ENCODE results near the gene BEND5.

Gene BEND5

DNA sequence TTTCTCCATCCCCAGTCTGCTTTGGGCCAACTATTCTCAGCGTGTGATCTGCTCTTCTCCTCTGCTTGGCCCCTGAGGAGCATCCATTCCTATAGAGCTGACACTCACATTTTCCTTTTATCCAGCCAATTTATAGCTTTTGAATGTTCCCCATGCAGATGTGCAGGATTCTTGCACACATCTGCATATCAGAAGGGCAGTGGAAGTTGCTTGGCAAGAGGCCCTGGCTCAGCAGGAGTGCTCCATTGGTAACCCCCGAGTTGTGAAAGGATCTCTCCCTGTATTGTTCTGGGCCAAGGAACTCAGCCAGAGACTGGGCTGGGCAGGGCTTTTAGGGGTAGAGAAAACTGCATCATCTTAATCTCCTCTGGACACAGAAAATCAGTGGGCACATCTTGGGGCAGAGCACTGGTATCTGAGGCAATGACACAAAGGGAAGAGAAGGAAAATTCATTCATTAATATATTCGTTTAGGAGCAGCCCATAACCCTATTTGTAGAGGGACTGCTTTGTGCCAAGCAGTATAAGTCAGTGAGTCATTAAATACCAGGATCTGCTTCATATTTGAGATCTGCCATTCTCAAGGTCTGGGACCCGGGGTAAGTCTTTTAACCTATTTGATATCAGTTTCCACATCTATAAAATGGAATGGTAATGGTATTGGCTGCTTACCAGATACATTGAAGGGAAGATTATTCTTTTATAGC lies 31.0 kb upstream of the BEND5 start:
- H3K27me3 ChIP-seq (ENCODE audit: insufficient read depth, insufficient read length): no peaks in the 10 kb centered on the region

DNA sequence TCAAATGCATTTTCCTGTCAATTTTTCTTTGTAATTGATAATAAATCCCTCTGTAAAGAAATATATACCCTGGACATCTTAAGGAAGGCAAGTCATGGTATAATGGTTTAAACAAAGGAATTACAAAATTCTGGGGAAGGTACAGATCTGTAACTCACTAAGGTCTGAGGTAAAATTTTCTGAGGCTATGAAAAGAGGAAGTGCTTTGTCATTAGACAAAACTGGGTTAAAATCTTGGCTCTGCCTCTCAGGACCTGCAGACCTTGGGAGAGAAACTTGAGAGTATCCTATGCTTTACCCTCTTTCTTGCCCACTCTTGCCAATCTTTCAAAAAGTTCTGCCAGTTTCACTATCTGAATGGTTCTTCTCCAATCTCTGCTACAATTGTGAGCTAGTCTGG lies 26.8 kb upstream of the BEND5 start:
- no peaks in the 10 kb centered on the region for H3K36me3 ChIP-seq (ENCODE audit: insufficient read depth, insufficient read length, low read length)
- no peak overlapping the region for H3K4me3 ChIP-seq (ENCODE audit: insufficient read length, low read depth)
- H3K9me3 ChIP-seq (ENCODE audit: insufficient read depth, low read length): no peaks in the 10 kb centered on the region
- TF ChIP-seq ZNF274 (IDR thresholded peaks at IDR 0.05; ENCODE audit: low read depth, low read length) (no peak), SUZ12 (IDR thresholded peaks at IDR 0.05; ENCODE audit: extremely low read depth, insufficient read depth, insufficient read length) (no peak), YY1 (IDR thresholded peaks at IDR 0.05; ENCODE audit: insufficient read depth, insufficient read length) (no peak)
- no peaks in the 10 kb centered on the region for H3K27me3 ChIP-seq (ENCODE audit: insufficient read depth, insufficient read length)
- DNase-seq (ENCODE audit: low read depth, low spot score): no peak
- H3K9ac ChIP-seq (ENCODE audit: insufficient read length, low read depth): no peak overlapping the region
- H3K4me1 ChIP-seq (ENCODE audit: insufficient read depth, insufficient read length): peaks cover 2% of the 10 kb centered on the region

More for the DNA sequence above, 31.0 kb upstream of the BEND5 start:
- no peak for TF ChIP-seq SUZ12 (IDR thresholded peaks at IDR 0.05; ENCODE audit: extremely low read depth, insufficient read depth, insufficient read length)
- TF ChIP-seq ZNF274 (IDR thresholded peaks at IDR 0.05; ENCODE audit: low read depth, low read length): no peak
- TF ChIP-seq YY1 (IDR thresholded peaks at IDR 0.05; ENCODE audit: insufficient read depth, insufficient read length): no peak
- no peak for DNase-seq (ENCODE audit: low read depth, low spot score)
- Histone ChIP-seq H3K4me3 (ENCODE audit: insufficient read length, low read depth) (no peak overlapping the region), H3K36me3 (ENCODE audit: insufficient read depth, insufficient read length, low read length) (no peaks in the 10 kb centered on the region), H3K9me3 (ENCODE audit: insufficient read depth, low read length) (no peaks in the 10 kb centered on the region), H3K9ac (ENCODE audit: insufficient read length, low read depth) (no peak overlapping the region), H3K4me1 (ENCODE audit: insufficient read depth, insufficient read length) (peaks cover 2% of the 10 kb centered on the region)

DNA sequence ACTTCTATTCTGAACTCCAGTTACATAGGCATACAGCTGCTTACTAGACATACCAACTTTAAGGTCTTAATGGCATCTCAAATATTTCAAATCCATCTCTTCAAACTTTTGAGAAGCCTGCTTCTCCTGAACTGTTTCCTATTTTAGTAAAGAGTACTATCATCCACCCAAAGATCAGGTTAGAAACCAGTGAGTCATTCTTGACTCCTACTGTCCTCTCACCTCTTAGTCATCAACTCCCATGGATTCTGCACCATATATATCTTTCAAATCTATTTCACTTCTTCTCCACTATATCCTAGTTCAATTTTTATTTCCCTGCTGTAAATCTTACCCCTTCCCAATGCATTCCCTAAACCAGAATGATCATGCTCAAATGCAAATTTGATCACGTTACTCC lies 18.1 kb upstream of the BEND5 start:
- no peak for TF ChIP-seq SUZ12 (IDR thresholded peaks at IDR 0.05; ENCODE audit: extremely low read depth, insufficient read depth, insufficient read length)
- TF ChIP-seq YY1 (IDR thresholded peaks at IDR 0.05; ENCODE audit: insufficient read depth, insufficient read length): no peak
- TF ChIP-seq ZNF274 (IDR thresholded peaks at IDR 0.05; ENCODE audit: low read depth, low read length): no peak
- H3K27me3 ChIP-seq (ENCODE audit: insufficient read depth, insufficient read length): no peaks in the 10 kb centered on the region
- H3K9ac ChIP-seq (ENCODE audit: insufficient read length, low read depth): no peak overlapping the region
- H3K36me3 ChIP-seq (ENCODE audit: insufficient read depth, insufficient read length, low read length): no peaks in the 10 kb centered on the region
- H3K9me3 ChIP-seq (ENCODE audit: insufficient read depth, low read length): no peaks in the 10 kb centered on the region
- H3K4me1 ChIP-seq (ENCODE audit: insufficient read depth, insufficient read length): no peaks in the 10 kb centered on the region
- DNase-seq (ENCODE audit: low read depth, low spot score): no peak
- no peak overlapping the region for H3K4me3 ChIP-seq (ENCODE audit: insufficient read length, low read depth)

DNA sequence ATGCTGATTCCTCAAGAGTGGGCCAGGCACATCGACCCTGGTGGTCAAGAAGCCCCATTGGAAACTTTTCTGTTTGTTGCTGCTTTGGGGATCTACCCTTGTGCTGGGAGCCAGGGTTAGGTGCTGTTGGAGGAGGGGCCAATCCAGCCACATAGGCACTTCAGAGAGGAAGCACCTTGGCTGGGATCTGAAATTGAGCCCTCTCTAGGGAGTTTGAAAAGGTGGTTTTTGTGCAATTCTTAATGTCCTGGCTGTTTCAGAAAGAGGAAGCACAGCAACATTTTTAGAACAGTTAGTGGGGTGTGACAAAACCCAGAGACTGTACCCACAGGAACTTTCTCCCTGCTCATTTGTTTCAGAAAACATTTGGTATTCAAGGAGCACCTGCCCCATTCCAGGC lies 17.2 kb upstream of the BEND5 start:
- Histone ChIP-seq H3K4me1 (ENCODE audit: insufficient read depth, insufficient read length) (no peaks in the 10 kb centered on the region), H3K4me3 (ENCODE audit: insufficient read length, low read depth) (no peak overlapping the region), H3K9ac (ENCODE audit: insufficient read length, low read depth) (no peak overlapping the region), H3K36me3 (ENCODE audit: insufficient read depth, insufficient read length, low read length) (no peaks in the 10 kb centered on the region), H3K27me3 (ENCODE audit: insufficient read depth, insufficient read length) (no peaks in the 10 kb centered on the region), H3K9me3 (ENCODE audit: insufficient read depth, low read length) (no peaks in the 10 kb centered on the region)
- TF ChIP-seq SUZ12 (IDR thresholded peaks at IDR 0.05; ENCODE audit: extremely low read depth, insufficient read depth, insufficient read length) (no peak), ZNF274 (IDR thresholded peaks at IDR 0.05; ENCODE audit: low read depth, low read length) (no peak), YY1 (IDR thresholded peaks at IDR 0.05; ENCODE audit: insufficient read depth, insufficient read length) (no peak)
- no peak for DNase-seq (ENCODE audit: low read depth, low spot score)

DNA sequence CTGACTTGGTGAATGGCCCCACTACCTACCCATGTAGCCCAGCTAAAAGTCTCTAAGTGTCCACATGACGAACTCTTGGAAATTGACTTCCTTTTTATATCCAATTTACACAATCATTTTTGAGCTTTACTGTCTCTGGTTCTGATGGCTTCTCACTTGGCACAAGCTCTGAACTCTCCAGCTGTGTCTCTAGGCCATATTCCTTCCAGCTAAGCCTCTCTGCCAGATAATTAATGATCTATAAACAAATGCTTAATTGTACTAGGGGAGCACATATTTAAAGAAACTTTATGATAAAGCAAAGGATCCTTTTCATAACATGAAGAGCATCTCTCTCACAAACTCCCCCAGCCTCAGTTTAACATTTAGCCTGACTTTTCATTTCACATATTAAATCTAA lies 16.3 kb upstream of the BEND5 start:
- Histone ChIP-seq H3K27me3 (ENCODE audit: insufficient read depth, insufficient read length) (no peaks in the 10 kb centered on the region), H3K9ac (ENCODE audit: insufficient read length, low read depth) (no peak overlapping the region), H3K4me3 (ENCODE audit: insufficient read length, low read depth) (no peak overlapping the region), H3K9me3 (ENCODE audit: insufficient read depth, low read length) (no peaks in the 10 kb centered on the region), H3K4me1 (ENCODE audit: insufficient read depth, insufficient read length) (no peaks in the 10 kb centered on the region), H3K36me3 (ENCODE audit: insufficient read depth, insufficient read length, low read length) (no peaks in the 10 kb centered on the region)
- TF ChIP-seq SUZ12 (IDR thresholded peaks at IDR 0.05; ENCODE audit: extremely low read depth, insufficient read depth, insufficient read length) (no peak), YY1 (IDR thresholded peaks at IDR 0.05; ENCODE audit: insufficient read depth, insufficient read length) (no peak), ZNF274 (IDR thresholded peaks at IDR 0.05; ENCODE audit: low read depth, low read length) (no peak)
- DNase-seq (ENCODE audit: low read depth, low spot score): no peak

DNA sequence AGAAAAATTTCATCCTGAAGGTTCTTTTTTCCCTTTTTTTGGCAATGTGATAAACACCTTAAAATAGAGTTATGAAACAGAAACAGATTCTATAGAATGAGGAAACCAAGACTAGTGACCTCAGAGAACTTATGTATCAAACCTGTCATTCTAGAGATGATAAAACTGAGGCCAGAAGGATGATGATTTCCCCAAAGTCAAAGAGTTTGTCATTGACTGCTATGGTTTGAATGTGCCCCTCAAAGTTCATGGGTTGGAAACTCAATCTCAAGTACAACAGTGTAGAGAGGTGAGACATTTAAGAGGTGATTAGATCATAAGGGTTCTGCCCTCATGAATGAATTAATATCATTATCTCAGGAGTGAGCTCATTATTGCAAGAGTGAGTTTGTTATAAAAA lies 13.7 kb upstream of the BEND5 start:
- Histone ChIP-seq H3K9me3 (ENCODE audit: insufficient read depth, low read length) (no peaks in the 10 kb centered on the region), H3K4me3 (ENCODE audit: insufficient read length, low read depth) (no peak overlapping the region), H3K27me3 (ENCODE audit: insufficient read depth, insufficient read length) (no peaks in the 10 kb centered on the region), H3K36me3 (ENCODE audit: insufficient read depth, insufficient read length, low read length) (no peaks in the 10 kb centered on the region), H3K9ac (ENCODE audit: insufficient read length, low read depth) (no peak overlapping the region), H3K4me1 (ENCODE audit: insufficient read depth, insufficient read length) (no peaks in the 10 kb centered on the region)
- TF ChIP-seq ZNF274 (IDR thresholded peaks at IDR 0.05; ENCODE audit: low read depth, low read length) (no peak), YY1 (IDR thresholded peaks at IDR 0.05; ENCODE audit: insufficient read depth, insufficient read length) (no peak), SUZ12 (IDR thresholded peaks at IDR 0.05; ENCODE audit: extremely low read depth, insufficient read depth, insufficient read length) (no peak)
- DNase-seq (ENCODE audit: low read depth, low spot score): no peak

DNA sequence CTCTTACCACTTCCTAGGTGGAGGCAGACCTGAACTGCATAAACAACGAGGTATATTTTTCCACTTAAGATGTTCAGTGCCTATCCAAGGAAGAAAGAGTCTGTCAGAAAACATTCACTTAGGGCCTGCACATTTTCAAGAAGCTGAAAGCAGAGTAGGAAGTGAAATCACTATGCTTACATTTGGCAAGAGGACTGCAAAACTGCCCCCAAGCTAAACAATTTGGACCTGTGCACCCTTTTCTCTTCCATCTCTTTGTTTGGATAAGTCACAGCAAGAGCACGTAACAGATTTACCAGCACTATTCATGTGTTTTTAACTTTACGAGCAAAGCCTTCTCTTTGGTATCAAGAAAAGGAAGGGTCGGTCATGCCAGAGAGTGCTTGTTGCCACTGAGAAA lies 13.2 kb upstream of the BEND5 start:
- no peak for DNase-seq (ENCODE audit: low read depth, low spot score)
- H3K9ac ChIP-seq (ENCODE audit: insufficient read length, low read depth): no peak overlapping the region
- H3K27me3 ChIP-seq (ENCODE audit: insufficient read depth, insufficient read length): no peaks in the 10 kb centered on the region
- no peak overlapping the region for H3K4me3 ChIP-seq (ENCODE audit: insufficient read length, low read depth)
- no peaks in the 10 kb centered on the region for H3K4me1 ChIP-seq (ENCODE audit: insufficient read depth, insufficient read length)
- no peak for TF ChIP-seq ZNF274 (IDR thresholded peaks at IDR 0.05; ENCODE audit: low read depth, low read length)
- no peak for TF ChIP-seq SUZ12 (IDR thresholded peaks at IDR 0.05; ENCODE audit: extremely low read depth, insufficient read depth, insufficient read length)
- TF ChIP-seq YY1 (IDR thresholded peaks at IDR 0.05; ENCODE audit: insufficient read depth, insufficient read length): no peak
- no peaks in the 10 kb centered on the region for H3K36me3 ChIP-seq (ENCODE audit: insufficient read depth, insufficient read length, low read length)
- no peaks in the 10 kb centered on the region for H3K9me3 ChIP-seq (ENCODE audit: insufficient read depth, low read length)

Measured in NT2/D1 (cell line).